GM21447 (cell line): Measurements from ENCODE around the gene TMEM132D.

ENCODE experiments used
- ATAC-seq: cut with Tn5 transposase; IDR thresholded peaks from one replicate; pipeline ENCODE4 v1.9.1; 2021; ENCODE audit not compliant: unreplicated experiment

Gene TMEM132D

DNA sequence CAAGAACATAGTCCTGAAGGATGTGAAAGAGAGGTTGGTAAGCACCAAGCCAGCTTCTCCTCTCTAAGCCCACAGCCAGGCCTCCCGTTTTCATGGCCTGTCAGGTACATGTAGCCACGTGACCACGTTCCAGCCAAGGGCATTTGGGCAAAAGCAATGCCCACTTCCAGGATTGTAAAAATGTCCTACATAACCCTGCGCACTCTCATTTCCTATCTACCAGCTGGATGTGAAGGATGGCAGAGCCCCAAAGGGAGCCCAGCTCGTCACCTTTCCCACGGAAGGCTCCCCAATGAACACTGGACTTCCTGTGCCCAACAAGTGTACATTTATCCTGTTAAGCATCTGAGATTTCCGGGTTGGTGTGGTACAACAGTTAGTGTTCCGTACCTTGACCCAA, 231.7 kb downstream of the TMEM132D start:
- ATAC-seq = no peak

DNA sequence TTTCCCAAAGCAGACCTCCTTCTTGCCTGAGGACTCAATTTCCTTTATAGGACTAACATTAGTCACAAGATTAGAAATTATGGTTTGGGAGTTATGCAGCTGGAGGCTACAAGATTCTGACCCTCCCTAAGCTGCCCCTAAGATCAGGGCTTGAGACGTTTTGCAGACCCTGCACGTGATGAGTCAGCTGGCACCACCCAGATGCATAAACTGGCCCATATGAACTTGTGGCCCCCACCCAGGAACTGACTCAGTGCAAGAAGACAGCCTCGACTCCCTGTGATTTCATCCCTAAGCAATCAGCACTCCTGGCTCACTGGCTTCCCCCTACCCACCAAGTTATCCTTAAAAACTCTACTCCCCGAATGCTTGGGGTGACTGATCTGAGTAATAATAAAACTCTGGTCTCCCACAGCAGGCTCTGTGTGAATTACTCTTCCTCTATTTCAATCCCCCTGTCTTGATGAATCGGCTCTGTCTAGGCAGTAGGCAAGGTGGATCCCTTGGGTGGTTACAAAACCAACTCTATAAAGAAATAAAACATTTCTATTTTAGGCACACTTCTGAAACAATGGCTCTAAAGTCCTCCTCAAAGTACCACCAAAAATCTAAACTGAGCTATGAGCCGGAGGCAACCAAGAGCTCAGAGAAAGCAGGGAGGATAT, 233.4 kb downstream of the TMEM132D start:
- no peak for ATAC-seq

DNA sequence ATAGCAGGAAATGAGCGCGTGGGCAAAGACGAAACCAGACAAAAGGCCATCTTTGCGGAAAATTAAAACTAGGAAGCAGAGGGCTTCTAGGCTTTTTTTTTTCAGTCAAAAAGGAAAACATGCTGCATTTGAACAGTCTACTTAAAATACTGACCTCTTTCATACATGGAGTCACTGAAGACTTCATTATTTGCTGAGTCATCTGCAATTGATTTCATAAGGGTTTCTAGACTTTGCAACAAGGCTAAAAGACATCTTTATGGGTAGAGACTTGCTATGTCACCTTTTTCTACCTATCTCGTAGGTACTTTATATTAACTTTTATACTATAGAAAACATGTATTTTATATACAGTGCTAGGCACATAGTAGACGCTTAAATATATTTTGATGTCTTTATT, 238.4 kb downstream of the TMEM132D start:
- ATAC-seq = no peak

DNA sequence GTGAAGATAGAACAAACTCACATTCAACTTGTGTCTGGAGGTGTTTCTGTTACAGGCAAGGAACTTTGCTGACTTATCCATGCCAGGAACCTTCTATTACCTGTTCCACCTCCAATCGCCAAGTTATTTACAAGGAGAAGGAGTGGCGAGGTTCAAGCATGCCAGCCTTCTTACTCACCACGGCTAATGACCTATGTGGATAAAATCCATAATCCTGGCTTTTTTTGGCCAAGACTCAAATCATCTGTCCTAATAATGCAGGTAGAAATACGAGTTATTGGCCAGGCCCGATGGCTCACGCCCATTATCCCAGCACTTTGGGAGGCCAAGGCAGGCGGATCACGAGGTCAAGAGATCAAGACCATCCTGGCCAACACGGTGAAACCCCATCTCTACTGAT, 241.6 kb downstream of the TMEM132D start:
- ATAC-seq = no peak

DNA sequence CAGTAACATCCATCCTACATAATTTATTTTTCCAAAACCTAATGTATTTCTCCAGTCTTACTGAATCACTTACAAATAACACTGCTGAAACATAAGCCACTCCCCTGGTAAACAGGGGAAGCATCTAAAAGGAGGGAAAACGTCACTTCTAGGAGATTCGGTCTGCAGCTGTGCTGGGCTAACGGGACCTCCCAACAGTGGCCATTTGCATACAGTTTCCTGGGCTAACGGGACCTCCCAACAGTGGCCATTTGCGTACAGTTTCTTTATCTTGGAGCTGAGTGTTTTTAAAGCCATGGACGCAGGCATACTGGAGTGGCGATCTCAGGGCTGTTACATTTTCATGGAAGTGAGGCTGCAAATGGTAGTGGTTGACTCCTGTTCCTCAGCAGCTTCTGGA, 242.9 kb downstream of the TMEM132D start:
- no peak for ATAC-seq

DNA sequence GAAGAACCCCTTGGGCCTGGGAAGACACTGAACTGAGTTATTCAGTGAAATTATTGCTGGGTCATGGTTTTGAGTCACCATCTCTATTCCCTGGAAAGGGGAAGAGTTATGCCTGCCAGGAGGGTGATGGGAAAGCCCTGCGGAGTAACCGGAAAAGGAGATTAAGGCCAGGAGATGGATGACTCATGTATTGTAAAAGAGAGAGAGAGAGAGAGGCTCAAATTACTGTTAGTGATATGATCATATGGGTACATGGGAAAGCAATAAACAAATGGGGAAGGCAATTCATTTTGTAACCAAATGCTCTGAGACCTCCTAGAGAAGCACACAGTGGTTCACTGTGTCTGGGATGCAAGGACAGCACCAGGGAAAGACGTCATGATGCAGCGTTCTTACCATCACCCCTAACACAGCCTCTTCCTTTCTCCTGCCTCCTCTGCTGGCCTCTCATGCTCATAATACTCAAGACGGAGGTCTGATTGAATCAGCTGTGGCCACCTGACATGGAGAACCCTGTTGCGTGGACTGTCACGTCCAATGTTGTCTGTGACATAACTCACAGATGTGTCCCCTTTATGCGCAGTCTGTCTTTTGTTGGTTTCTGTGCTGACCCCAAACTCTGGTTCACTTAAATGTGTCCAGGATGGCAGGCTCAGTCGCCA, 243.7 kb downstream of the TMEM132D start:
- no peak for ATAC-seq

DNA sequence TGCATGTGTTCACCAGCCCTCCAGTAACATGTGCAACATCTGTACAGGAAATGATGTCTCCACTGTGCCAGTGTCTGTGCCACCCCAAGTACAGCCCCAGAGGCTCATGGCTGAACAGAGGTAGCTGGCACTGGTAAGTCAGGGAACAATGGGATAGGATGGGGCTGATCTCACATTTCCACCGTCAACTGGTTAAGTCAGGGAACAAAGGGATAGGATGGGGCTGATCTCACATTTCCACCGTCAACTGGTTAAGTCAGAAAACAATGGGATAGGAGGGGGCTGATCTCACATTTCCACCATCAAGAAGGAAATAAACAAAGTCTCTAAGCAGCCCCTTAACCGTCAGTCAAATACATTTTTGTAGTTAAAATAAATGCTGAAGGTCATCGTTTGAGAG, 246.6 kb downstream of the TMEM132D start:
- no peak for ATAC-seq

DNA sequence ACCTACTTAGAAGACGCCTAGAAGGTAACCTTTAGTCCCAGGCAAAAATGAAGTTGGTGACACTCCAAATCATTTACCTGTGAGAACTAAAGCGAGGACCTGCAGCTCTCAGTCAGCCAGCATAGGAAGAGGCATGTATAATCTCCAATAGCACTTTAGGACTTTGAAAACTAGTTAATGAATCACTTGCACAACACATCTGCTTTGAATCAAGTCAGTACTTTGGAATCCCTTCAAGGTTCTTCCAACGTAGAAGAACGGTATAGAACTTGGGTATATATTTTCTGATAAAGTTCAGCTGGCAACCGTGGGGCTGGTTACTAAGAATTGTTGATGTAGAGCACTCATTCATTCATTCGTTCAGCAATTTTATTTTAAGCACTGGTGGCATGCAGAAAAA, 251.9 kb downstream of the TMEM132D start:
- no peak for ATAC-seq

DNA sequence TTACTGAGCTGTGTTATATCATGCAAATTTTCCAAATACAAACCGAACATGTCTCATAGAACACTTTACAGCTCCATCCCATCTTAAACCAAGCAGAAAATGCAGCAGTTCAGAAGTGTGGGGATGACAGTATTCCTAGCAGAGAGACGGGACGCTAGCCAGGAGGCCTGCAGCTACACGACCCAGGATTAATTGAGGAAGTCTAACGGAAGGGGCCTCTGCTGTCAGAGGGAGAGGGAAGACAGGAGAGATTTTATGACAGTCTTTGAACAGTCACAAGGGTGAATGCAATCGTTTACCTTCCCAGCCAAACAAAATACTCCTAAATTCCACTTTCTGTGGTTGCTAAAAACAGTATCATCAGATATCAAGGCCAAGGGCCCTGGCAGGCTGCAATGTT, 261.9 kb downstream of the TMEM132D start:
- no peak for ATAC-seq

DNA sequence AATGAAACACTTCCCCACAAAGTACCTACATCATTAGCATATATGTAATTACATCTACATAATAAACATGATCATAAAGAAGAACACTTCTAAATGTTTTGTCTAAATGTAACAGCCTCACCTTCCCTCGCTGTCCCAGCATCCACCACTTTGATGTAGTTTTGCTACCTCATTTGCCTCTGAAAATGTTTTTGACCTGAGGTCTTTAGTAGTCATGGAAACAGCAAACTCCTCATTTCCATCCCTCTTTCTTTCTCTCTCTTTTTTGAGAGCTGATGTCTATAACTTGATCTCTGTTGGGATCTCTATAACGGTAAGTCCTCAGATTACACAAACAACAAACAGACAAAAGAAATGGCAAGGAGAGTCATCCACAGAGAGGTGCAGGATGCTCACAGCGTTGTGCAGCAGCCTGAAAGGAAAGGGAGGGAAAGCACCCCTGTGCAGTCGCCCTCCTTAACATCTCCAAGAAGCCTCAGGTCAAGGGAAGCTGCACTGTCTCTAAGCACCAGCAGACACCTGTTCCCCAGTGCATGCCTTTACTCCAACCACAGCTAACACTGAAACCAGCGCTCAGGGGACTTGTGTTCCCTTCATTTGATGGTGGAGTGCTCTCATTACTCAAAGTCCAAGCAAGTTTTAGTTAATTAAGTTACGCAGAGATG, 268.7 kb downstream of the TMEM132D start:
- no peak for ATAC-seq

DNA sequence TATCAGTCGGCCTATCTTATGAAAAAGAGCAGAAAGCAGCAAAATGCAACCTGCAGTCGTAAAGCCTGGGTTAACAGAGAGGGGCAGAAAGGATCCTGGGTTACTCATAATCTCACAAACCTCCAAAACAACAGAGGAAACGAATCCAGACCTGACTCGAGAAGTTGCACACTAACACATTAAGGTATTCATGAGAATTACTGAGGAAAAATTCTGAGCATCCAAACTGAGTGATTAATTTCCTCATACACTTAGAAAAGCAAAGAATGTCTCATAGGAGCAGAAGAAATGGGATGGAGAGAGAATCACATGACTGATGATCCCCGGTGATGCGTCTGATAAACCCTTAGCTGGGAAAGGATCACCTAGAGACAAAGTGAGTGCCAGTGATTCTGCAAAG, 272.5 kb downstream of the TMEM132D start:
- no peak for ATAC-seq

DNA sequence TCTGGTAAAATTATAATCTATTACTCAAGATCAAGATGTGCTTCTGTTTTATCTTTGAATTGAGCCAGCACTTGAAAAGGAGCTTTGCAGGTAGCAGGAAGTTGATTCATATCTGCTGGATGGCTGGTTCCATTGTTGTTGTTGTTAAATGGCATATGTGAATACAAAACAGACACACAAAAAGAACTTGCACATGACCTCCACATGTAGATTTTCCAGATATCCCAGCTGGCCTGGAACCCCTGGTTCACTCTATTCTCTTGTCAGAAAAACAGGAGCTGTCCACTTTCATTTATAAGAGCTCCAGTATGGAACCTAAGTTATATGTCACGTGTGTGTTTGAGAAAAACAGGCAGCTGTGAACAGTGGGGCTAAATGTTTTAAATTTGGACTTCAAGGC, 273.9 kb downstream of the TMEM132D start:
- ATAC-seq = no peak

DNA sequence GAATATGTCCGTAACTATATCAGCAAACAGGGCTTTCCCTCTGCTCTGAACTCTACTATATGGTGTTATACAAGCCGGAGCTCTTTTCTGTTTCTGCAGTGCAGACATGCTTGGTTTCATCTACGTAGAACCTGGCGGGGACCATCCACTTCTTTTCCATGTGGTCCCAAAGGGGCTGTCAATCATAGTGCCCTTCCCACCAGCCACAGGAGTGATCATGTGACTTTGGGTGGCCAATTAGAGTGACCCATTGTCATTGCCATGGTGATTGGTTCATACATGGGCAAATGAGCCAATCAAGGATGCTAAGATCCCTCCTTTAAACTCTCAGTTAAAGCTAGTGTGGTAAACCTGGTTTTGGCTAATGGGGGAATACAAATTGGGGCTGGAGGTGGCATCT, 281.3 kb downstream of the TMEM132D start:
- ATAC-seq = no peak

DNA sequence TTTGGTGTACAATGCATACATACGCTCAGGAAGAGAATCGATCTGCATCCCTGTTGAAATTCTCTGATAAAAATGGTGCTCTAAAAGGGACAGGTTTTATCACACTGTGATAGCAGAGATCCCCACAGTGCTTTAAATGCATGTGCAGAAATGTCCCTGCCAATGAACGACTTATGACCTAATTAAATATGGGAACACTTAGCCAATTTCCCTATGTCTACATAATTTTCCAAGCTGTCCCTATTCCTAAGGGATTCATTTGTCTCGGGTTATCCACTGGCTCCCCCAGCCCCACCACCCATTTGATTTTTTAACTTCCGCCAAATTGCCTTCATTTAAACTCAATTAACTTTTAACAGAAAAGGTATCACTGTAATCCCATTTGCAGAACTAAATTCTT, 284.6 kb downstream of the TMEM132D start:
- no peak for ATAC-seq

DNA sequence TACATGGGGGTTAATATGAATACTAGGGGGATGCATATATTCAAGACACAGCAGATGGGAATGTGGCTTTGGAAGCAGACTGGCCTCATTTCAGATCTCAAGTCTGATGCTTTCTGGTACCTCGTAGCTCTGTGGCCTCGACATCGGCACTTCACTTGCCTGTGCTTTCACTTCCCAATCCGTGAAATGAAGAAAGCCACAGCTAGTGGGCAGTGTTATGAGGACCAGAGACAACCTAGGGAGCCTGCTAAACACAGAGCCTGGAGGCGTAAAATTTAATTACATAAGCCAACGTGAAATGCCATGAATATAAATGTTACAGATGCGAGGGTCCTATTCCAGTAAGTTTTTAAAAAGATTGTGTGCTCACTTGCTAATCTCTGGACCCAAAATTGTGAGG, 286.0 kb downstream of the TMEM132D start:
- no peak for ATAC-seq

DNA sequence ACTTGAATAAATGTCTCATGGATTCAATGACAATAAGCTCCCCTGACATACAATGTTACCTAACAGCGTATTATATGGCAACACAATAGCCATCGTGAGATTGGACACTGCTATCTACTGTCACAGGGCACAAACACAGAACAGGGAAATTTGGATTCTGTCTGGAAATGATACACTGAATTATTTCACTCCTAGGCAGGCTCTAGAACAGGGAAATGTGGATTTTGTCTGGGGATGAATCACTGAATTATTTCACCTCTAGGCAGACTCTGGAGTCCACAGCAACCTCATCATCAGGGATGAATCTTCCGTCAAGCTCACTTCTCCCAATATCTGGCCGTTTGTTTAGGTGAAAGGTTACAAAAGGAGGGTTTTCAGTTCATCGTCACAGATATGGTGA, 288.8 kb downstream of the TMEM132D start:
- no peak for ATAC-seq

DNA sequence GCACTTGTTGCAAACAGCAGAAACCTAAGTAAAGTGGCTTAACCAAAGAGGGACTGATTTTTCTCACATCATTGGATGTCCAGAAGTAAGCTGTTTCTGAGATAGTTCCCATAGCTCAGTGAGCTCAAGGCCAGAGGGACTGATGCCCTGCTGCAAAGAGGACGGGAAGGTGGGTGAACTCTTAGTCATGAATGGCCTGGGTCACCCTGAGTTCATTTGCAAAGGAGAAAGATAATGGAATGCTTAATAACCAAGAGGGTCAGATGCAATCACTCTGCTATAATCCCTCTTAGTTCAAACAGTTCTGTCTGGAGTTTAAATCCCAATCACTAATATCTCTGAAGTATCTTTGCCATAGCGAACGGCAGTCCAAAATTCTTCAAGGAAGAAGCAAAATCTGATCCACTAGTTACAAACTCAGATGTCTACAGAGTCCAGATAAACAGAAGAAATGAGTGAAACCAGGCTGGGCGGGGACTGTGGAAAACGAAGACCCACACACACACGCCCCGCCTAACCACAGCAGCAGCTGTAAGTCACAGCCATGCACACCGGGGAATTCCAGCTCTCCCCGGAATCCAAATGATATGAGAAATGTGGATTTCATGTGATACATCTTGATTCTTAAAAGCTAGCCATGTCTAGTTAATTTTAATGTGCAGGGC, 289.5 kb downstream of the TMEM132D start:
- ATAC-seq = no peak

DNA sequence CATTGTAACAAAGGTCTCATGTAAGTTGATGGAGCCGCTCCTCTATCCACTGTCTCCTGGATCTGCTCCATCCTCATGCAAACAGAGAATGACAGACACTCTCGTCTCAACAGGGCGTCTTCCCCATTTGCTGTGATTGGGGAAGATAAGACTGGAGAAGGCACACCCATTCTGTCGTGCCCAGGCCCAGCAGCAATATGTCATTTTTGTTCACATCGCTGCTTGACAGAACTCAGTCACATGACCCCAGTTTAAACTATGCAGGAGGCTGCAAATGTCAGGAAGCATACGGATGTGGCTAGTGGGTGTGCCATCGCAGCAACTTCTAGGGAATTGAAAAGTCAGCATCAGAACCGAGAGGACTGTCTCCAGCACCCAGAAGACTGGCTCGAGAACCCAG, 290.5 kb downstream of the TMEM132D start:
- no peak for ATAC-seq

DNA sequence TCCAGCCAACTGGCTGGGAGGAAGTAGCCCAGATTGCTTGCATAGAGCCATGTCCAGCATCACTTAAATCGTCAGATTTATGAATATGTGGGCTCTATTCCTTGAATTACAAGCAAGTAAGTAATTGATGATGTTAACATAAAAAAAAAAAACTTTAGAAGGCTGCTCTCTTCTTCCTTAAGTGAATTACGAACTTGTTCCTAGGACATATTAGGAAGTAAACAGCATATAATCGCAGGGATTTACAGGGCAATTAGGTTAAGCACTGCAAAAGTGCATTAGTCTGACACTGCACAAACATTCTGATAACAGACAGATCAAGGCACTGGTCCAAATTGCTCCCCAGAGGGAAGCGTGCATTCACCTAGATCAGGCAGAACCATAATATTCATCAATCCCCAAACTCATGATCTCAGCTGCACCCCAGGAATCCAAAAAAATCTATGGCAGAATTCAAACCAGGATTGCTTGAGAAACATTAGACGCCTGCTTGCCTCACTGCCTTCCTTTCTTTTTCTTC, 293.2 kb downstream of the TMEM132D start:
- ATAC-seq = no peak

DNA sequence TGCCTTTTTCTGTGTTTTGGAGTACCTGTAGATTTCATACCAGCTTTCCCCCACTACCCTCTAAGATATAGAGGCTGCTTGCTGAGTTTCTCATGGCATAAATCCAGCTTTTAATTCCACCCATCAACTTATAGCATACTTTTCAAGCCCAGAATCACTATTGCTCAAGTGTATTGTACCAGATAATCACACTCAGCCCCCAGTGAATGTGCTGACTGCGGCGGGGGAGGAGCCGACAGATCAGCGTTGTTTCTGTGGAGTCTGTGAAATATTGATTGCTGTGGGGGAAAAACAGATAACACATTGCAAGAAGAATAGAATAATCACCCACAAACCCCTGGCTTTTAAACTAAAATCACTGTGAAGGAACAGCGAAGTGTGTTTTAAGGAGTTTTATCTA, 296.1 kb downstream of the TMEM132D start:
- ATAC-seq = no peak

DNA sequence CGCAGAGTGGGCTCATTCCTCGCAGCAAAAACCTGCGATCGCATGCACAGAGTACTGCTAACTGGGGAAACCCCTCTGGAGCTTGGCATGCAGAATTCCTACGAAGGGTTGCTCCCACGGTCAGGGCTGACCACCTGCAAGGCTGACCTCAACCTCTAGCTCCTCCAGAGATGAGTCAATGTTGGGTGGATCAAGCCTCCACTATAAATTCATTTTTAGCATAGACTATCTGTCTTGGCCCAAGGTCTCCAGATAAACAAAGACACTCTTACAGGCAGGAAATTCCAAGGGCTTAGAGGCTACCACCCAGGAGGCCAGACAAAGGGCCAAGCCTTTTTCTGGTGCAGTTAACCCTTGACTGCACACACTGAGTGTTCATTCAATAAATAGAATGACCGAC, 296.5 kb downstream of the TMEM132D start:
- ATAC-seq = no peak

DNA sequence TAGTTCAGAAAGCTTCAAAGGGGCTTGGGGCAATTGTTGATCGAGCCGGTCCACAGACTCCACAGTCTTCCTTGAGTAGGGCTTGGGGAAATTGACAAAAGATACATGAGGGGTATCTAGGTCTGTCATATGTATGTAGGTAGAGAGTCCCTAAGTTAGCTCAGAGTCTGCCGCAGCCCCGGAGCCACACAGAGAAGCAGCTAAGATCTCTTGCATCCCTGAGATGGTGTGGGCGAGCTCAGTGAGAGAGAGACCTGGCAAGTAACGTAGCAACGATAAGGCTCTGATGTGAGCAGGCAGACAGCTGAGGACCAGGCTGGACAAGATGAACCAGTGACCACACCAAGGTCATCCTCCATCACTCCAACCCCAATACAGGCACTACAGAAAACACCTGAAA, 297.6 kb downstream of the TMEM132D start:
- no peak for ATAC-seq
